ENCODE results near the gene TRIP11. TPM values are rescaled to one million over a fixed set of nuclear protein-coding genes. Genes with fewer than 3 reads are reported as not detected.

TRIP11 gene
- total RNA-seq (2022; extraction: Qiagen RNA extraction; ENCODE audit: low read depth): 5.4 to 10.6 TPM (median 7.9 TPM) in 5 replicates

GRCh38 chr14:92039719-92040430 is at the start of gene TRIP11:
TSS of gene TRIP11 (minus strand) at chr14:92040059. CDS start at chr14:92039685, 374 bp downstream.

GRCh38 chr14:91947475-91948184 is 92.2 kb downstream of the TRIP11 start, which contains the start of gene FBLN5:
TSS of gene FBLN5 (minus strand) at chr14:91947694. CDS start at chr14:91947229, 465 bp downstream.

Other genes starting within 250 kb of the TRIP11 start
- gene TC2N, start 172.5 kb downstream of the TRIP11 start, total RNA-seq (2022; extraction: Qiagen RNA extraction; ENCODE audit: low read depth): 0.51 to 0.72 TPM (median 0.65 TPM) in 5 replicates
- 1.8 to 2.3 TPM (median 2.2 TPM) in 5 replicates for gene FBLN5, start 92.4 kb downstream of the TRIP11 start, total RNA-seq (2022; extraction: Qiagen RNA extraction; ENCODE audit: low read depth)
- gene ATXN3, start 66.5 kb upstream of the TRIP11 start, total RNA-seq (2022; extraction: Qiagen RNA extraction; ENCODE audit: low read depth): 20.1 to 40.5 TPM (median 24.6 TPM) in 5 replicates
- 314 to 463 TPM (median 357 TPM) in 5 replicates for gene NDUFB1, start 81.6 kb upstream of the TRIP11 start, total RNA-seq (2022; extraction: Qiagen RNA extraction; ENCODE audit: low read depth)
- gene CPSF2, start 81.9 kb upstream of the TRIP11 start, total RNA-seq (2022; extraction: Qiagen RNA extraction; ENCODE audit: low read depth): 36.5 to 48.7 TPM (median 43.0 TPM) in 5 replicates

Data from A549 treated with RU486 at 1 μM for 4 hours (cell line).